HepG2 (cell line): ENCODE data around the gene RBM47. TPM values are rescaled to one million over a fixed set of nuclear protein-coding genes. Genes with fewer than 3 reads are reported as not detected.

Source experiments
- ASH2L ChIP-seq: fragments of 300-600, 200-600 bp; sonication (generic); IDR thresholded peaks from 2 replicates; pipeline ENCODE4 v1.7.0; 2017; ENCODE audit warnings: low read depth, mild to moderate bottlenecking, moderate library complexity, mixed read lengths, low read length; ENCODE audit not compliant: insufficient read length
- BCL3 ChIP-seq: sonication (generic); formaldehyde crosslinking; IDR thresholded peaks from 2 replicates; pipeline ENCODE4 v1.5.1; 2020; ENCODE audit warnings: mild to moderate bottlenecking, missing genetic modification reagents, moderate library complexity
- BORCS8-MEF2B ChIP-seq: sonication (generic); formaldehyde crosslinking; IDR thresholded peaks from 2 replicates; pipeline ENCODE4 v1.8.0; 2022; ENCODE audit warnings: mild to moderate bottlenecking, missing genetic modification reagents
- ETV6 ChIP-seq: sonication (generic); formaldehyde crosslinking; conservative IDR thresholded peaks from 2 replicates; pipeline ENCODE4 v1.4.0; 2020; ENCODE audit warnings: missing genetic modification reagents
- GABPB1 ChIP-seq: IDR thresholded peaks from 2 replicates; pipeline ENCODE4 v1.6.1; 2016; ENCODE audit warnings: mild to moderate bottlenecking, missing genetic modification reagents, moderate library complexity, missing compliant biosample characterization
- GLI4 ChIP-seq: sonication (generic); formaldehyde crosslinking; IDR thresholded peaks from 2 replicates; pipeline ENCODE4 v1.5.1; 2020; ENCODE audit warnings: missing genetic modification reagents, mild to moderate bottlenecking, moderate library complexity, borderline replicate concordance
- NFATC3 ChIP-seq: sonication (generic); formaldehyde crosslinking; IDR thresholded peaks from 2 replicates; pipeline ENCODE4 v1.5.1; 2020; ENCODE audit warnings: mild to moderate bottlenecking, missing genetic modification reagents
- TCF7 ChIP-seq: sonication (generic); IDR thresholded peaks from 2 replicates; pipeline ENCODE4 v1.6.1; 2016; ENCODE audit warnings: antibody characterized with exemption, low read depth
- TIGD3 ChIP-seq: sonication (generic); formaldehyde crosslinking; IDR thresholded peaks from 2 replicates; pipeline ENCODE4 v1.5.1; 2020; ENCODE audit warnings: mild to moderate bottlenecking, missing genetic modification reagents, borderline replicate concordance
- TOE1 ChIP-seq: sonication (generic); formaldehyde crosslinking; IDR thresholded peaks from 2 replicates; pipeline ENCODE4 v1.4.0; 2020; ENCODE audit warnings: mild to moderate bottlenecking, missing genetic modification reagents
- ZBTB14 ChIP-seq: sonication (generic); formaldehyde crosslinking; IDR thresholded peaks from 2 replicates; pipeline ENCODE4 v1.4.0; 2020; ENCODE audit warnings: missing genetic modification reagents
- ZFP91 ChIP-seq: sonication (generic); formaldehyde crosslinking; IDR thresholded peaks from 2 replicates; pipeline ENCODE4 v1.9.0; 2022; ENCODE audit warnings: missing genetic modification reagents, mild to moderate bottlenecking, borderline replicate concordance
- ZNF207 ChIP-seq: fragments of 450-650 bp; IDR thresholded peaks from 2 replicates; pipeline ENCODE4 v1.6.1; 2016; ENCODE audit warnings: antibody characterized with exemption, borderline replicate concordance
- ZNF3 ChIP-seq: IDR thresholded peaks from 2 replicates; pipeline ENCODE4 v1.7.0; 2017; ENCODE audit warnings: inconsistent platforms
- ZNF451 ChIP-seq: sonication (generic); formaldehyde crosslinking; IDR thresholded peaks from 2 replicates; pipeline ENCODE4 v1.5.0; 2020; ENCODE audit warnings: mild to moderate bottlenecking, missing genetic modification reagents
- ZNF746 ChIP-seq: sonication (generic); formaldehyde crosslinking; IDR thresholded peaks from 2 replicates; pipeline ENCODE4 v1.8.0; 2022; ENCODE audit warnings: mild to moderate bottlenecking, missing genetic modification reagents
- ZNF761 ChIP-seq: sonication (generic); formaldehyde crosslinking; conservative IDR thresholded peaks from 2 replicates; pipeline ENCODE4 v1.4.0; 2020; ENCODE audit warnings: mild to moderate bottlenecking, missing genetic modification reagents
- ZNF772 ChIP-seq: sonication (generic); formaldehyde crosslinking; IDR thresholded peaks from 2 replicates; pipeline ENCODE4 v1.5.0; 2020; ENCODE audit warnings: mild to moderate bottlenecking, missing genetic modification reagents
- ZSCAN21 ChIP-seq: sonication (generic); formaldehyde crosslinking; IDR thresholded peaks from 2 replicates; pipeline ENCODE4 v1.8.0; 2022; ENCODE audit warnings: mild to moderate bottlenecking, missing genetic modification reagents, moderate library complexity, borderline replicate concordance
- polyA plus RNA-seq, 8 experiments: library from polyadenylated mRNA; depleted of rRNA in 3 of 8; stranded (reverse) in 7 of 8; unstranded in 1 of 8; fragments of >200 nt; fragmentation: Illumina TruSeq in 4 of 8; extraction: Trizol in 4 of 8; gene quantifications; 2 replicates each; pipeline versions ENCODE4 v1.2.1 to v1.2.3, GENCODE V29; 2011 to 2016; ENCODE audit warnings: low read depth in 4 of 8, missing spikeins in 1 of 8, mixed read lengths in 1 of 8; ENCODE audit not compliant: insufficient read depth in 1 of 8
- total RNA-seq, 5 experiments: library from RNA; depleted of rRNA; stranded (reverse); fragments of >200 nt; fragmentation: Illumina TruSeq; extraction: Trizol; gene quantifications; 2 replicates each; pipeline ENCODE4 v1.2.3, GENCODE V29; 2016; ENCODE audit warnings: low read depth in 1 of 5
- TF ChIP-seq, protein P1 (sequence below): sonication (generic); formaldehyde crosslinking; IDR thresholded peaks from 2 replicates; pipeline ENCODE4 v1.4.0; 2020; ENCODE audit warnings: missing genetic modification reagents
- TF ChIP-seq, protein P2 (sequence below): sonication (generic); formaldehyde crosslinking; IDR thresholded peaks from 2 replicates; pipeline ENCODE4 v1.8.0; 2022; ENCODE audit warnings: mild to moderate bottlenecking, missing genetic modification reagents, borderline replicate concordance

The RBM47 gene
- total and polyA plus RNA-seq, 2 of the 13 experiments (the other 11 are each of a cell fraction or from before 2014, with no cell fraction given): 1.2 to 2.5 TPM

DNA sequence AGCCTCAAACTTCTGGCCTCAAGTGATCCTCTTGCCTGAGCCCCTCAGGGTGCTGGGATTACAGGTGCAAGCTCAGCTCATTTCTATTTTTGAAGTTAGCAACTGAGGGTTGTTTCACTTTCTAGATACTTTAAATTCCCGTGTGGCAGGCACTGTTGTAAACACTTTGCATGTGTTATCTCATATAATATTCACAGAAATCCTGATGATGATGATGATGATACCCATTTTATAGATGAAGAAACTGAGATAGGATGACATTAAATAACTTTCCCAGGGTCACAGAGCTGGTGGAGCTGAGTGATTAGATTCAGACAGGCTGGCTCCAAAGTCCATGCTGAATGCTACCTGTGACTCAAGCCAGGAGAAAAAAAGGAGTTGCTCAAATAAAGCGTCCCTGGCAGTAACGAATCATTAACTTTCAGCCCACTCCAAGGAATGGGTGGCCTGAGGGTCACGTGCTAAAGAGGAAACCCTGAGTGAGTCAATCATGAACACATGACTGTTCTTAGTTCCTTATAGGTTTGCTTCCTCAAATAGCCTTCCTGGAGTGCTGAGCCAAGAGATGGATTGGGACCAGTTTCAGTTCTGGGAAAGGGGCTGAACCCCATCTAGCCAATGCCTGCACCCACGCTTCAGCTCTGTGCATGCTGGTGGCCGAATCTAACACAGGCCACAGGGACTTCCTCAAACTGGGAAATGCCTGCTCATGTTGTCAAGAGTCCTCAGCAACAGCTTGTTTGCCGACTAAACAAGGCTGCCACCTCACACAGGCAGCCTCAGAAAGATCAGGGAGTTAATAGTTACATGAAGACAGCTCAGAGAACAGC, 52.8 kb downstream of the RBM47 start (continued):
- TF ChIP-seq, protein P1, sequence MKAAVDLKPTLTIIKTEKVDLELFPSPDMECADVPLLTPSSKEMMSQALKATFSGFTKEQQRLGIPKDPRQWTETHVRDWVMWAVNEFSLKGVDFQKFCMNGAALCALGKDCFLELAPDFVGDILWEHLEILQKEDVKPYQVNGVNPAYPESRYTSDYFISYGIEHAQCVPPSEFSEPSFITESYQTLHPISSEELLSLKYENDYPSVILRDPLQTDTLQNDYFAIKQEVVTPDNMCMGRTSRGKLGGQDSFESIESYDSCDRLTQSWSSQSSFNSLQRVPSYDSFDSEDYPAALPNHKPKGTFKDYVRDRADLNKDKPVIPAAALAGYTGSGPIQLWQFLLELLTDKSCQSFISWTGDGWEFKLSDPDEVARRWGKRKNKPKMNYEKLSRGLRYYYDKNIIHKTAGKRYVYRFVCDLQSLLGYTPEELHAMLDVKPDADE (CRISPR knock-in tag): no peak
- TF ChIP-seq GABPB1 (CRISPR knock-in tag) (0 out of 2 replicates have a peak, but pooled peaks have one; percentile 28), ZNF451 (CRISPR knock-in tag) (no peak), TCF7 (no peak), BCL3 (CRISPR knock-in tag) (no peak), ZNF3 (CRISPR knock-in tag) (peak; percentile 91), ASH2L (peak; percentile 72), BORCS8-MEF2B (peak; percentile 67), TOE1 (CRISPR knock-in tag) (0 out of 2 replicates have a peak, but pooled peaks have one; percentile 44), GLI4 (no peak), TIGD3 (CRISPR knock-in tag) (no peak), ZFP91 (CRISPR knock-in tag) (peak; percentile 30; the same call in 1 of the 2 replicates), ZNF207 (no peak), ZBTB14 (no peak), NFATC3 (CRISPR knock-in tag) (no peak), ZNF761 (CRISPR knock-in tag) (no peak), ETV6 (CRISPR knock-in tag) (no peak), ZSCAN21 (no peak), ZNF746 (CRISPR knock-in tag) (no peak), ZNF772 (0 out of 2 replicates have a peak, but pooled peaks have one; percentile 35)
- TF ChIP-seq, protein P2, sequence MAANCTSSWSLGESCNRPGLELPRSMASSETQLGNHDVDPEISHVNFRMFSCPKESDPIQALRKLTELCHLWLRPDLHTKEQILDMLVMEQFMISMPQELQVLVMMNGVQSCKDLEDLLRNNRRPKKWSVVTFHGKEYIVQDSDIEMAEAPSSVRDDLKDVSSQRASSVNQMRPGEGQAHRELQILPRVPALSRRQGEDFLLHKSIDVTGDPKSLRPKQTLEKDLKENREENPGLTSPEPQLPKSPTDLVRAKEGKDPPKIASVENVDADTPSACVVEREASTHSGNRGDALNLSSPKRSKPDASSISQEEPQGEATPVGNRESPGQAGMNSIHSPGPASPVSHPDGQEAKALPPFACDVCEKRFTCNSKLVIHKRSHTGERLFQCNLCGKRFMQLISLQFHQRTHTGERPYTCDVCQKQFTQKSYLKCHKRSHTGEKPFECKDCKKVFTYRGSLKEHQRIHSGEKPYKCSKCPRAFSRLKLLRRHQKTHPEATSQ (CRISPR knock-in tag): peak; percentile 48; the same call in 1 of the 2 replicates
